GM19467 (cell line): Measurements from ENCODE around the gene MESP1.
"Not testable (repeated sequence)": the region's sequence is repeated elsewhere in the genome, so short reads cannot be mapped to it uniquely, and the experiment has no call there.

Source experiments
- ATAC-seq: cut with Tn5 transposase; IDR thresholded peaks from one replicate; pipeline ENCODE4 v1.9.1; 2021; ENCODE audit warnings: mild to moderate bottlenecking, moderate library complexity; ENCODE audit not compliant: unreplicated experiment

MESP1 gene

GRCh38 chr15:89750560-89751542 lies at the start of gene MESP1:
Gene MESP1, minus strand, starts transcription at chr15:89751249. Its CDS starts 18 bp downstream, at chr15:89751231.
- peak; percentile 86 for ATAC-seq

GRCh38 chr15:89799918-89800498 lies 49.0 kb upstream of the MESP1 start:
- no peak for ATAC-seq

- ATAC-seq = no peak
These were observed 48.2 kb upstream of the MESP1 start for GRCh38 chr15:89799011-89799911.

GRCh38 chr15:89797678-89798201 lies 46.7 kb upstream of the MESP1 start:
- no peak for ATAC-seq

GRCh38 chr15:89795996-89796395 lies 44.9 kb upstream of the MESP1 start:
- no peak for ATAC-seq

- no peak for ATAC-seq
These were observed 43.7 kb upstream of the MESP1 start for GRCh38 chr15:89794627-89795241.

- no peak for ATAC-seq
These were observed 41.2 kb upstream of the MESP1 start for GRCh38 chr15:89792106-89792805.

- no peak for ATAC-seq
These were observed 39.6 kb upstream of the MESP1 start for GRCh38 chr15:89790661-89791060.

GRCh38 chr15:89790206-89790605 lies 39.2 kb upstream of the MESP1 start:
- no peak for ATAC-seq

- ATAC-seq = not testable (repeated sequence)
These were observed 37.5 kb upstream of the MESP1 start for GRCh38 chr15:89788585-89788984.

- ATAC-seq = no peak
These were observed 36.9 kb upstream of the MESP1 start for GRCh38 chr15:89787944-89788343.

GRCh38 chr15:89785774-89786140 lies 34.7 kb upstream of the MESP1 start:
- no peak for ATAC-seq

- ATAC-seq = no peak
These were observed 34.2 kb upstream of the MESP1 start for GRCh38 chr15:89785064-89785773.

- ATAC-seq = no peak
These were observed 33.6 kb upstream of the MESP1 start for GRCh38 chr15:89784686-89784960.

- ATAC-seq = no peak
These were observed 33.0 kb upstream of the MESP1 start for GRCh38 chr15:89783861-89784685.

- ATAC-seq = no peak
These were observed 32.2 kb upstream of the MESP1 start for GRCh38 chr15:89783111-89783860.

- ATAC-seq = not testable (repeated sequence)
These were observed 31.5 kb upstream of the MESP1 start for GRCh38 chr15:89782619-89782950.
